ENCODE data around the gene CNPY2.

- TF ChIP-seq CTCF (conservative IDR thresholded peaks at IDR 0.05 in 1 of 2, IDR thresholded peaks at IDR 0.05 in 1 of 2; ENCODE audit: extremely low read depth in 1 of 2, insufficient read depth in 1 of 2, low read depth in 1 of 2, low read length in 2 of 2) (no peak), EZH2 (IDR thresholded peaks at IDR 0.05; ENCODE audit: borderline replicate concordance, low read length) (no peak)
Observed at GRCh38 chr12:56282030-56282429, 33.8 kb downstream of the CNPY2 start.

All from mammary epithelial cell (primary cell).